HG03139 (cell line): ENCODE data around the gene NARS2.
"Not testable (repeated sequence)": the region's sequence is repeated elsewhere in the genome, so short reads cannot be mapped to it uniquely, and the experiment has no call there.

Source experiments
- ATAC-seq: cut with Tn5 transposase; IDR thresholded peaks from one replicate; pipeline ENCODE4 v1.9.1; 2021; ENCODE audit not compliant: unreplicated experiment

The NARS2 gene

GRCh38 chr11:78577495-78577894 lies 2.8 kb upstream of the NARS2 start:
- no peak for ATAC-seq

GRCh38 chr11:78576549-78577097 lies 2.0 kb upstream of the NARS2 start:
- no peak for ATAC-seq

- no peak for ATAC-seq
Measured at GRCh38 chr11:78575478-78575877, 814 bp upstream of the NARS2 start.

- ATAC-seq, result no peak
Measured at GRCh38 chr11:78573681-78574080, 983 bp downstream of the NARS2 start.

GRCh38 chr11:78573271-78573670 lies 1.4 kb downstream of the NARS2 start:
- no peak for ATAC-seq

GRCh38 chr11:78572394-78572793 lies 2.3 kb downstream of the NARS2 start:
- no peak for ATAC-seq

- ATAC-seq, result no peak
Measured at GRCh38 chr11:78570031-78570430, 4.6 kb downstream of the NARS2 start.

GRCh38 chr11:78567209-78567608 lies 7.5 kb downstream of the NARS2 start:
- no peak for ATAC-seq

- ATAC-seq, result no peak
Measured at GRCh38 chr11:78564490-78565467, 9.9 kb downstream of the NARS2 start.

- ATAC-seq, result not testable (repeated sequence)
Measured at GRCh38 chr11:78564037-78564436, 10.6 kb downstream of the NARS2 start.

GRCh38 chr11:78563090-78563489 lies 11.6 kb downstream of the NARS2 start:
- ATAC-seq, result not testable (repeated sequence)

- no peak for ATAC-seq
Measured at GRCh38 chr11:78562398-78562797, 12.3 kb downstream of the NARS2 start.

- ATAC-seq, result no peak
Measured at GRCh38 chr11:78560826-78561484, 13.7 kb downstream of the NARS2 start.

- ATAC-seq, result no peak
Measured at GRCh38 chr11:78560153-78560552, 14.5 kb downstream of the NARS2 start.

- no peak for ATAC-seq
Measured at GRCh38 chr11:78557236-78557635, 17.4 kb downstream of the NARS2 start.

- ATAC-seq, result no peak
Measured at GRCh38 chr11:78555592-78555991, 19.1 kb downstream of the NARS2 start.

GRCh38 chr11:78552881-78553280 lies 21.8 kb downstream of the NARS2 start:
- ATAC-seq, result no peak

GRCh38 chr11:78552139-78552538 lies 22.5 kb downstream of the NARS2 start:
- ATAC-seq, result not testable (repeated sequence)

- ATAC-seq, result no peak
Measured at GRCh38 chr11:78551066-78551465, 23.6 kb downstream of the NARS2 start.

- ATAC-seq, result no peak
Measured at GRCh38 chr11:78549624-78550409, 24.8 kb downstream of the NARS2 start.
